GM10266 (cell line): ENCODE data around the gene ABCG1.

Experiments used
- DNase-seq: peaks from one replicate; pipeline ENCODE4 v3.0.0; 2012; ENCODE audit errors: extremely low spot score
- CTCF ChIP-seq: IDR thresholded peaks from 2 replicates; pipeline ENCODE4 v1.5.1; 2012; ENCODE audit warnings: mild to moderate bottlenecking, low read depth; ENCODE audit not compliant: control insufficient read depth, insufficient read depth; ENCODE audit errors: missing control alignments

Gene ABCG1

GRCh38 chr21:42265231-42265812 lies 46.4 kb downstream of the ABCG1 start:
- DNase-seq, result no peak
- TF ChIP-seq CTCF, result no peak

- DNase-seq, result no peak
- TF ChIP-seq CTCF, result no peak
Measured at GRCh38 chr21:42266971-42267556, 48.1 kb downstream of the ABCG1 start.

GRCh38 chr21:42269386-42269785 lies 50.4 kb downstream of the ABCG1 start:
- DNase-seq, result no peak
- no peak for TF ChIP-seq CTCF

- no peak for DNase-seq
- TF ChIP-seq CTCF, result no peak
Measured at GRCh38 chr21:42271065-42271464, 52.1 kb downstream of the ABCG1 start.

- DNase-seq, result no peak
- no peak for TF ChIP-seq CTCF
Measured at GRCh38 chr21:42272109-42272962, 53.4 kb downstream of the ABCG1 start.

- no peak for DNase-seq
- no peak for TF ChIP-seq CTCF
Measured at GRCh38 chr21:42272984-42273600, 54.2 kb downstream of the ABCG1 start.
